ENCODE measurements around the gene GSTT4.

Gene GSTT4

DNA sequence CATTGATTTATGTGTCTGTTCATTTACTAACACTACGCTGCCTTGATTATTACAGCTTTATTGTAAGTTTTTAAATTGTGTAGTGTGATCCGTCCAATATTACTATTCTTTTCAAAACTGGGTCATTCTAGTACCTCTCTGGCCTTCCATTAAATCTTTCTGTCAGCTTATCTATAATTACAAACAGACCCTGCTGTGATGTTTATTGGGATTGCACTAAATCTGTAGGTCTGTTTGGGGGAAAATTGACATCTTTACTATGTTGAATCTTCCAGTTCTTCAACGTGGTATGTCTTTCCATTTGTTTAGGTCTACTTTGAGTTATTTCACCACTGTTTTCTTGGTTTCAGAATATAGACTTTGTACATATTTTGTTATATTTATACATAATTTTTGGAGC, 21.5 kb upstream of the GSTT4 start:
- Histone ChIP-seq H3K27ac (ENCODE audit: low read length, poor library complexity, severe bottlenecking) (no peak overlapping the region), H3K4me3 (ENCODE audit: insufficient read depth in 1 of 2, low read depth in 1 of 2, low read length in 2 of 2) (no peak overlapping the region), H3K79me1 (replicated peaks; ENCODE audit: low read length, poor library complexity, severe bottlenecking) (peaks cover 39% of the 10 kb centered on the region), H3K4me2 (ENCODE audit: low read length, poor library complexity, severe bottlenecking) (no peak overlapping the region), H3K18ac (ENCODE audit: low read depth in 1 of 2, low read length in 2 of 2) (no peak overlapping the region), H3K23ac (ENCODE audit: low read length in 2 of 2) (no peak overlapping the region), H2BK12ac (ENCODE audit: low read length in 2 of 2) (no peak overlapping the region), H3K36me3 (ENCODE audit: control insufficient read depth in 1 of 2, insufficient read depth in 2 of 2, low read depth in 1 of 2, low read length in 2 of 2) (peaks cover 6 to 14% of the 10 kb centered on the region in 2 experiments), H2AK5ac (ENCODE audit: low read length, severe bottlenecking) (no peak overlapping the region), H2BK15ac (ENCODE audit: low read depth, poor library complexity, severe bottlenecking) (no peak overlapping the region), H4K91ac (ENCODE audit: low read length) (no peak overlapping the region), H3K9ac (ENCODE audit: low read length) (no peak overlapping the region), H2AFZ (ENCODE audit: low read depth, low read length) (no peak overlapping the region), H3K9me3 (ENCODE audit: control insufficient read depth, low read length) (peaks cover 12% of the 10 kb centered on the region), H3K4ac (ENCODE audit: low read depth in 1 of 2, low read length in 2 of 2) (no peak overlapping the region), H3K27me3 (ENCODE audit: control insufficient read depth in 1 of 2, insufficient read depth in 1 of 2, low read length in 2 of 2) (no peaks in the 10 kb centered on the region), H2BK5ac (ENCODE audit: low read depth, low read length, poor library complexity, severe bottlenecking) (no peak overlapping the region), H3K14ac (ENCODE audit: low read length in 2 of 2) (no peak overlapping the region), H3K4me1 (ENCODE audit: control insufficient read depth, insufficient read depth, low read depth, low read length) (peaks cover 9% of the 10 kb centered on the region), H4K8ac (ENCODE audit: low read length) (no peak overlapping the region), H2BK120ac (ENCODE audit: low read depth, low read length) (no peak overlapping the region)
- WGBS = 83% methylated on average over 1 of the region's 3 CpGs
- no peak for DNase-seq

DNA sequence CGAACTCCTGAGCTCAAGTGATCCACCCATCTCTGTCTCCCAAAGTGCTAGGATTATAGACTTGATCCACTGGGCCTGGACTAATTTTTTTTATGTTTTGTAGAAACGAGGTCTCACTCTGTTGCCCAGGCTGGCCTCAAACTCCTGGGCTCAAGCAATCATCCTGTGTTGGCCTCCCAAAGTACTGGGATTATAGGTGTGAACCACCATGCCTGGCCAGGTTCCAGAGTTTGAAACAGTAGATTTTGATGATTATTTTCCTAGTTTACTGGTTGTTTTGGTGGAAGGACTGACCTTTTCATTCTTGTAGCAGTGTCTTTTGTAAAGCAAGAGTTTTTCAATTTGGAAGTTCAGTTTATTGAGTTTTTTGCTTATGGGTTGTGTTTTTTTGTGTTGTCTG, 20.8 kb upstream of the GSTT4 start:
- Histone ChIP-seq H2BK120ac (ENCODE audit: low read depth, low read length) (no peak overlapping the region), H3K4me3 (ENCODE audit: insufficient read depth in 1 of 2, low read depth in 1 of 2, low read length in 2 of 2) (no peak overlapping the region), H3K27me3 (ENCODE audit: control insufficient read depth in 1 of 2, insufficient read depth in 1 of 2, low read length in 2 of 2) (no peaks in the 10 kb centered on the region), H2AK5ac (ENCODE audit: low read length, severe bottlenecking) (no peak overlapping the region), H4K91ac (ENCODE audit: low read length) (no peak overlapping the region), H3K18ac (ENCODE audit: low read depth in 1 of 2, low read length in 2 of 2) (no peak overlapping the region), H2AFZ (ENCODE audit: low read depth, low read length) (no peak overlapping the region), H3K36me3 (ENCODE audit: control insufficient read depth in 1 of 2, insufficient read depth in 2 of 2, low read depth in 1 of 2, low read length in 2 of 2) (peaks cover 3 to 12% of the 10 kb centered on the region in 2 experiments), H3K27ac (ENCODE audit: low read length, poor library complexity, severe bottlenecking) (no peak overlapping the region), H3K23ac (ENCODE audit: low read length in 2 of 2) (no peak overlapping the region), H2BK12ac (ENCODE audit: low read length in 2 of 2) (no peak overlapping the region), H3K4ac (ENCODE audit: low read depth in 1 of 2, low read length in 2 of 2) (no peak overlapping the region), H3K14ac (ENCODE audit: low read length in 2 of 2) (no peak overlapping the region), H3K4me1 (ENCODE audit: control insufficient read depth, insufficient read depth, low read depth, low read length) (peaks cover 9% of the 10 kb centered on the region), H3K9ac (ENCODE audit: low read length) (no peak overlapping the region), H2BK5ac (ENCODE audit: low read depth, low read length, poor library complexity, severe bottlenecking) (no peak overlapping the region), H3K79me1 (replicated peaks; ENCODE audit: low read length, poor library complexity, severe bottlenecking) (peaks cover 32% of the 10 kb centered on the region), H3K4me2 (ENCODE audit: low read length, poor library complexity, severe bottlenecking) (no peak overlapping the region), H4K8ac (ENCODE audit: low read length) (no peak overlapping the region), H3K9me3 (ENCODE audit: control insufficient read depth, low read length) (peaks cover 12% of the 10 kb centered on the region), H2BK15ac (ENCODE audit: low read depth, poor library complexity, severe bottlenecking) (no peak overlapping the region)
- no peak for DNase-seq
- WGBS = 73% methylated on average over 1 of the region's 2 CpGs

DNA sequence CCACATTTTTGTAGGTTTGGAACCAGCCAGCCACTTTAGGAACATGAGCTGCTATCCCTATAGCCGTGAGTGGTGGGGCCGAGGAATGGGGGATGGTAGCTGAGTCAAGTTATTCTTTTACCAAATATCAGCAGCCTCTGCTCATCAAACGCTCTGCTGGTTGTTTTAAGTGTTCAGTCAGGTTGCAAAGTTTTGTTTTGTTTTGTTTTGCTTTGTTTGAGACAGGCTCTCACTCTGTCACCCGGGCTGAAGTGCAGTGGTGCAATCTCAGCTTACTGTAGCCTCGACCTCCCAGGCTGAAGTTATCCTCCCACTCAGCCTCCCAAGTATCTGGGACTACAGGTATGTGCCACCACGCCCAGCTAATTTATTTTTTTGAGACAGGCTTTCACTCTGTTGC, 20.2 kb upstream of the GSTT4 start:
- Histone ChIP-seq H3K79me1 (replicated peaks; ENCODE audit: low read length, poor library complexity, severe bottlenecking) (peaks cover 30% of the 10 kb centered on the region), H2BK120ac (ENCODE audit: low read depth, low read length) (no peak overlapping the region), H3K27ac (ENCODE audit: low read length, poor library complexity, severe bottlenecking) (no peak overlapping the region), H3K14ac (ENCODE audit: low read length in 2 of 2) (no peak overlapping the region), H4K91ac (ENCODE audit: low read length) (no peak overlapping the region), H3K4me3 (ENCODE audit: insufficient read depth in 1 of 2, low read depth in 1 of 2, low read length in 2 of 2) (no peak overlapping the region), H2AK5ac (ENCODE audit: low read length, severe bottlenecking) (no peak overlapping the region), H3K27me3 (ENCODE audit: control insufficient read depth in 1 of 2, insufficient read depth in 1 of 2, low read length in 2 of 2) (no peaks in the 10 kb centered on the region), H3K23ac (ENCODE audit: low read length in 2 of 2) (no peak overlapping the region), H3K36me3 (ENCODE audit: control insufficient read depth in 1 of 2, insufficient read depth in 2 of 2, low read depth in 1 of 2, low read length in 2 of 2) (peaks cover 3 to 9% of the 10 kb centered on the region in 2 experiments), H3K18ac (ENCODE audit: low read depth in 1 of 2, low read length in 2 of 2) (no peak overlapping the region), H2BK12ac (ENCODE audit: low read length in 2 of 2) (no peak overlapping the region), H2BK5ac (ENCODE audit: low read depth, low read length, poor library complexity, severe bottlenecking) (no peak overlapping the region), H3K4ac (ENCODE audit: low read depth in 1 of 2, low read length in 2 of 2) (no peak overlapping the region), H4K8ac (ENCODE audit: low read length) (no peak overlapping the region), H3K9ac (ENCODE audit: low read length) (no peak overlapping the region), H3K9me3 (ENCODE audit: control insufficient read depth, low read length) (peaks cover 12% of the 10 kb centered on the region), H2AFZ (ENCODE audit: low read depth, low read length) (no peak overlapping the region), H3K4me2 (ENCODE audit: low read length, poor library complexity, severe bottlenecking) (peak overlapping the region; percentile 16), H2BK15ac (ENCODE audit: low read depth, poor library complexity, severe bottlenecking) (no peak overlapping the region), H3K4me1 (ENCODE audit: control insufficient read depth, insufficient read depth, low read depth, low read length) (peaks cover 9% of the 10 kb centered on the region)
- no peak for DNase-seq
- WGBS = 81% methylated on average over 6 of the region's 6 CpGs

DNA sequence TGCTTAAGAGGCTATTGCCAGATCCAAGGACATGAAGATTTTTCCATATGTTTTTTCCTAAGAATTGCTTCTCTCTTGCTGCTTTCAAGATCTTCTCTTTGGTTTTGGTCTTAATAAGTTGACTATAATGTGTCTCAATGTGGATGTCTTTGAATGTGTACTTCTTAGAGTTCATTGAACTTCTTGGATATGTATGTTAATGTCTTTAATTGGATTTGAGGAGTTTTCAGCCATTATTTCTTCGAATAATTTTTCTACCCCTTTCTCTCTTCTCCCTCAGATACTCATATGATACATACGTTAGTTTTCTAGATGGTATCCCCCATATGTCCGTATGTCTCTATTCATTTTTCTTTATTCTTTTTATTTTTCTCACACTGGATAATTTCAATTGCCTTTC, 19.1 kb upstream of the GSTT4 start:
- H3K9ac ChIP-seq (ENCODE audit: low read length) = no peak overlapping the region
- H3K79me1 ChIP-seq (replicated peaks; ENCODE audit: low read length, poor library complexity, severe bottlenecking) = peaks cover 23% of the 10 kb centered on the region
- no peak overlapping the region for H3K4me2 ChIP-seq (ENCODE audit: low read length, poor library complexity, severe bottlenecking)
- H4K8ac ChIP-seq (ENCODE audit: low read length) = no peak overlapping the region
- no peak overlapping the region for H2BK12ac ChIP-seq (ENCODE audit: low read length in 2 of 2)
- no peak for DNase-seq
- no peak overlapping the region for H2AK5ac ChIP-seq (ENCODE audit: low read length, severe bottlenecking)
- no peak overlapping the region for H3K18ac ChIP-seq (ENCODE audit: low read depth in 1 of 2, low read length in 2 of 2)
- no peak overlapping the region for H3K4me3 ChIP-seq (ENCODE audit: insufficient read depth in 1 of 2, low read depth in 1 of 2, low read length in 2 of 2)
- no peaks in the 10 kb centered on the region for H3K27me3 ChIP-seq (ENCODE audit: control insufficient read depth in 1 of 2, insufficient read depth in 1 of 2, low read length in 2 of 2)
- H3K23ac ChIP-seq (ENCODE audit: low read length in 2 of 2) = no peak overlapping the region
- H3K14ac ChIP-seq (ENCODE audit: low read length in 2 of 2) = no peak overlapping the region
- no peak overlapping the region for H2BK120ac ChIP-seq (ENCODE audit: low read depth, low read length)
- no peak overlapping the region for H2AFZ ChIP-seq (ENCODE audit: low read depth, low read length)
- peaks cover 3 to 9% of the 10 kb centered on the region in 2 experiments for H3K36me3 ChIP-seq (ENCODE audit: control insufficient read depth in 1 of 2, insufficient read depth in 2 of 2, low read depth in 1 of 2, low read length in 2 of 2)
- H3K9me3 ChIP-seq (ENCODE audit: control insufficient read depth, low read length) = peaks cover 12% of the 10 kb centered on the region
- H3K4me1 ChIP-seq (ENCODE audit: control insufficient read depth, insufficient read depth, low read depth, low read length) = peaks cover 9% of the 10 kb centered on the region
- H4K91ac ChIP-seq (ENCODE audit: low read length) = no peak overlapping the region
- H2BK15ac ChIP-seq (ENCODE audit: low read depth, poor library complexity, severe bottlenecking) = no peak overlapping the region
- no peak overlapping the region for H2BK5ac ChIP-seq (ENCODE audit: low read depth, low read length, poor library complexity, severe bottlenecking)
- no peak overlapping the region for H3K27ac ChIP-seq (ENCODE audit: low read length, poor library complexity, severe bottlenecking)
- no peak overlapping the region for H3K4ac ChIP-seq (ENCODE audit: low read depth in 1 of 2, low read length in 2 of 2)
- WGBS = 81% methylated on average over 3 of the region's 3 CpGs
